DND-41 (cell line): ENCODE measurements around the gene TM9SF4.

Source experiments
- ATAC-seq: fragments of 200-7000 bp; cut with Tn5 transposase; 3 replicates; pipeline ENCODE4 v1.9.1; 2021; ENCODE audit warnings: low read depth; ENCODE audit not compliant: insufficient read depth
- DNase-seq: peaks from one replicate; pipeline ENCODE4 v3.0.0-alpha.2; 2020
- H2AFZ ChIP-seq: 2 replicates; pipeline ENCODE4 v1.6.0; 2012; ENCODE audit warnings: low read depth, low read length
- H3K27ac ChIP-seq: 2 replicates; pipeline ENCODE4 v1.5.1; 2012; ENCODE audit warnings: low read length, inconsistent platforms
- H3K27me3 ChIP-seq: fragments of 200-600 bp; sonication (generic); 2 replicates; pipeline ENCODE4 v1.6.0; 2012; ENCODE audit warnings: low read length, mild to moderate bottlenecking, inconsistent platforms; ENCODE audit not compliant: insufficient read depth, poor library complexity
- H3K36me3 ChIP-seq: 2 replicates; pipeline ENCODE4 v1.5.1; 2012; ENCODE audit warnings: low read length, inconsistent platforms; ENCODE audit not compliant: insufficient read depth
- H3K4me1 ChIP-seq: 2 replicates; pipeline ENCODE4 v1.5.1; 2012; ENCODE audit warnings: mild to moderate bottlenecking, low read length; ENCODE audit not compliant: insufficient read depth
- H3K4me2 ChIP-seq: 2 replicates; pipeline ENCODE4 v1.6.0; 2012; ENCODE audit warnings: mild to moderate bottlenecking, moderate library complexity, low read length, inconsistent platforms; ENCODE audit not compliant: insufficient read depth
- H3K4me3 ChIP-seq, 2 experiments: fragments of 200-600 bp in 1 of 2; shearing (Covaris generic) in 1 of 2; 2 replicates each; pipeline ENCODE4 v1.5.1; 2012 to 2016; ENCODE audit warnings: inconsistent platforms in 2 of 2, low read length in 2 of 2, mild to moderate bottlenecking in 2 of 2, low read depth in 1 of 2, moderate library complexity in 1 of 2
- H3K79me2 ChIP-seq: 2 replicates; pipeline ENCODE4 v1.6.0; 2012; ENCODE audit warnings: low read length, inconsistent platforms; ENCODE audit not compliant: insufficient read depth
- H3K9ac ChIP-seq: 2 replicates; pipeline ENCODE4 v1.6.0; 2012; ENCODE audit warnings: low read depth, mild to moderate bottlenecking, inconsistent platforms, low read length, moderate library complexity
- H3K9me3 ChIP-seq: 2 replicates; pipeline ENCODE4 v1.5.1; 2012; ENCODE audit warnings: low read length, moderate library complexity, mild to moderate bottlenecking, inconsistent platforms; ENCODE audit not compliant: insufficient read depth, severe bottlenecking
- H4K20me1 ChIP-seq: 2 replicates; pipeline ENCODE4 v1.6.0; 2012; ENCODE audit warnings: low read length; ENCODE audit not compliant: insufficient read depth
- EZH2 ChIP-seq: IDR thresholded peaks from 3 replicates; pipeline ENCODE4 v1.6.1; 2012; ENCODE audit warnings: borderline replicate concordance, low read depth, mild to moderate bottlenecking, moderate library complexity, low read length, inconsistent platforms; ENCODE audit not compliant: severe bottlenecking
- TF ChIP-seq, protein P1 (sequence below): IDR thresholded peaks from 2 replicates; pipeline ENCODE4 v1.5.1; 2012; ENCODE audit warnings: borderline replicate concordance, low read length, moderate library complexity, mild to moderate bottlenecking; ENCODE audit not compliant: poor library complexity, severe bottlenecking; ENCODE audit errors: extremely low read depth

The TM9SF4 gene

DNA sequence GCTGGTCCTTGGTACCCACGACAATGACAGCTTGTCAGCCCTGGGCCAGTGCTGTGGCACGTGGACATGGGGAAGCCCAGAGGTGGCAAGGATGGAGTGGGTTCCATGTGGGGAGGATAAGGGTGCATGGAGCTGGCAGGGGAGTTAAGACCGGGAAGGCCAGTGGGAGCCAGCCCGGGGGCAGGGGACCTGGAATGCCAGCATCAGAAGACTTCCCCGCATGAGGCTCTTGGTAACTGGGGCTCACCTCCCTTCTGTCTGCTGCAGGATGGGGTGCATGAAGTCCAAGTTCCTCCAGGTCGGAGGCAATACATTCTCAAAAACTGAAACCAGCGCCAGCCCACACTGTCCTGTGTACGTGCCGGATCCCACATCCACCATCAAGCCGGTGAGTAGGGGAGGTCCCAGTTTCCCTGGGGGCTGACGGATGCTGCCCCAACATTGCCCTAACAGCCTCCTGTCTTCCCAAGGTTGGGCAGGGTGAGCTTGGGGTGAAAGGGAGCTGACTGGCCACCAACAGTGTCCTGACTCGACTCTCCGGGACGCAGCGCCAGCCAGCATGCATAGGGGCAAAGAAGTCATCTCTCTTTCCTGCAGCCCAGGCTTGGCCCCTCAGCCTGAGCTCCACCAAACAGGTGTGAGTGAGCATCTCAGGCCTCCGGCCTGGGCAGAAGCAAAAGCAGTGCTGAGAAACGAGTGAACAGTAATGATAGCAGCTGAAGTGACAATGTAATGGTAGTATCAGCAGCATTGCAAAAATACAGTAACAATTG lies 37.9 kb upstream of the TM9SF4 start:
- ATAC-seq (no peak), DNase-seq (no peak)
- Histone ChIP-seq H3K9me3 (no peaks in the 10 kb centered on the region), H4K20me1 (peaks cover 3% of the 10 kb centered on the region; the same call in 1 of the 2 replicates), H3K79me2 (no peaks in the 10 kb centered on the region), H3K9ac (no peak overlapping the region), H3K27ac (no peak overlapping the region), H3K4me3 (no peak overlapping the region), H2AFZ (no peak overlapping the region), H3K27me3 (peaks cover 27% of the 10 kb centered on the region), H3K4me2 (no peak overlapping the region), H3K36me3 (no peaks in the 10 kb centered on the region), H3K4me1 (no peaks in the 10 kb centered on the region)
- no peak for TF ChIP-seq EZH2
- TF ChIP-seq, protein P1, sequence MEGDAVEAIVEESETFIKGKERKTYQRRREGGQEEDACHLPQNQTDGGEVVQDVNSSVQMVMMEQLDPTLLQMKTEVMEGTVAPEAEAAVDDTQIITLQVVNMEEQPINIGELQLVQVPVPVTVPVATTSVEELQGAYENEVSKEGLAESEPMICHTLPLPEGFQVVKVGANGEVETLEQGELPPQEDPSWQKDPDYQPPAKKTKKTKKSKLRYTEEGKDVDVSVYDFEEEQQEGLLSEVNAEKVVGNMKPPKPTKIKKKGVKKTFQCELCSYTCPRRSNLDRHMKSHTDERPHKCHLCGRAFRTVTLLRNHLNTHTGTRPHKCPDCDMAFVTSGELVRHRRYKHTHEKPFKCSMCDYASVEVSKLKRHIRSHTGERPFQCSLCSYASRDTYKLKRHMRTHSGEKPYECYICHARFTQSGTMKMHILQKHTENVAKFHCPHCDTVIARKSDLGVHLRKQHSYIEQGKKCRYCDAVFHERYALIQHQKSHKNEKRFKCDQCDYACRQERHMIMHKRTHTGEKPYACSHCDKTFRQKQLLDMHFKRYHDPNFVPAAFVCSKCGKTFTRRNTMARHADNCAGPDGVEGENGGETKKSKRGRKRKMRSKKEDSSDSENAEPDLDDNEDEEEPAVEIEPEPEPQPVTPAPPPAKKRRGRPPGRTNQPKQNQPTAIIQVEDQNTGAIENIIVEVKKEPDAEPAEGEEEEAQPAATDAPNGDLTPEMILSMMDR = no peak

DNA sequence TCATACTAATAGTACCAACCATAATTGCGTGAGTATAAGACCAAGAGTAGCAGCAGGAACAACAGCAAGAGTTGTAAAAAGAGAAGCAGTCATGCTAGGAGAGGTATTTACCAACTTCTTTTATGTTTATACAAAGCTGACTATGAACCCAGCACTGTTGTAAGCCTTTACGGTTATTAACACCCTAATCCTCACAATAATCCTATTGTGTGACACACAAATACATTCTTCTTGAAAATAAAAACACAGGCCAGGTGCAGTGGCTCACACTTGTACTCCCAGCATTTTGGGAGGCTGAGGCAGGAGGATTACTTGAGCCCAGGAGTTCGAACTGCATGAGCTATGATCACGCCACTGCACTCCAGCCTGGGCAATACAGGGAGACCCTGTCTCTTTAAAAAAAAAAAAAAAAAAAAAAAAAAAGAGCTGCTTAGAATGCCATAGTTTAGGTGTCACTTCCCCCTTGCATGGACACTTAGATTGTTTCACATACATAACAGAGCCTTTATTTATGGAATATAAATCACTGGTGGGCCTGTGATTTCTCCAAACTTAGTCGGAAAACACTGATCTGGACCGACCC lies 37.3 kb upstream of the TM9SF4 start:
- no peaks in the 10 kb centered on the region for H3K36me3 ChIP-seq
- DNase-seq (no peak), ATAC-seq (no peak)
- peaks cover 3% of the 10 kb centered on the region; the same call in 1 of the 2 replicates for H4K20me1 ChIP-seq
- H3K27ac ChIP-seq = no peak overlapping the region
- H3K79me2 ChIP-seq = no peaks in the 10 kb centered on the region
- H2AFZ ChIP-seq = no peak overlapping the region
- no peak overlapping the region for H3K9ac ChIP-seq
- no peak overlapping the region for H3K4me2 ChIP-seq
- H3K4me3 ChIP-seq = no peak overlapping the region
- no peaks in the 10 kb centered on the region for H3K9me3 ChIP-seq
- no peaks in the 10 kb centered on the region for H3K4me1 ChIP-seq
- H3K27me3 ChIP-seq = peaks cover 30% of the 10 kb centered on the region
- TF ChIP-seq, protein P1 = no peak
- TF ChIP-seq EZH2 = no peak

DNA sequence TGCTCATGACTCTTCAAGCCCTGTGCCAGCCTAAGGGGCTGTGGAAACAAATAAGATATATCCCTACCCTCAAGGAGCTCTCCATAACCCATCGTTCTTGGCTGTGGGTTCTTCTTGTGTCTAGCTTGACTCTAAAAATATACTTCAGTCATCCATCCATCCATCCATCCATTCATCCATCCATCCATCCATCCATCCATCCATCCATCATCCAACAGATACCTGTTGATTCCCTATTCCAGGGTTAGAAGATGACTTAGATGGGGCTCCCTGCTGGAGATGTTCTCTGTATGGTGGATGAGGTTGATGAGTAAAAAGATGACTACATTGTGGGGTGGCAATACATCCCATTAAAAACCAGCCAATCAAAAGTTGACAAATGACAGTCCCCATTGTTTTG lies 34.0 kb upstream of the TM9SF4 start:
- no peak overlapping the region for H3K4me3 ChIP-seq
- H3K9me3 ChIP-seq = no peaks in the 10 kb centered on the region
- no peaks in the 10 kb centered on the region for H3K36me3 ChIP-seq
- H3K9ac ChIP-seq = no peak overlapping the region
- ATAC-seq (no peak), DNase-seq (no peak)
- no peak overlapping the region for H3K27ac ChIP-seq
- peaks cover 33% of the 10 kb centered on the region for H3K27me3 ChIP-seq
- peaks cover 3% of the 10 kb centered on the region; the same call in 1 of the 2 replicates for H4K20me1 ChIP-seq
- no peaks in the 10 kb centered on the region for H3K79me2 ChIP-seq
- no peak for TF ChIP-seq EZH2
- TF ChIP-seq, protein P1 = no peak
- no peak overlapping the region for H3K4me2 ChIP-seq
- H3K4me1 ChIP-seq = no peaks in the 10 kb centered on the region
- no peak overlapping the region for H2AFZ ChIP-seq
